Uterus (tissue), 4 donors: ENCODE results near the gene ASB13. TPM values are rescaled to one million over a fixed set of nuclear protein-coding genes. Genes with fewer than 3 reads are reported as not detected.

ENCODE experiments used
- DNase-seq, 2 donors: peaks; one replicate each; pipeline ENCODE4 v3.0.0-alpha.2; 2019 to 2020
- H3K27ac ChIP-seq, 2 donors: fragments of 200-600 bp; sonication (generic); 1 replicate in 1 of 2; 2 replicates in 1 of 2; pipeline ENCODE4 v1.5.1; 2016 to 2018
- H3K27me3 ChIP-seq, 2 donors: fragments of 200-600 bp; sonication (generic); one replicate each; pipeline ENCODE4 v1.5.1; 2018 to 2019; ENCODE audit warnings: control low read depth in 1 of 2
- H3K36me3 ChIP-seq, 2 donors: fragments of 200-600 bp; sonication (generic); one replicate each; pipeline ENCODE4 v1.5.1; 2019; ENCODE audit warnings: control low read depth in 1 of 2
- H3K4me1 ChIP-seq, 2 donors: fragments of 200-600 bp; sonication (generic); one replicate each; pipeline ENCODE4 v1.5.1; 2018 to 2019; ENCODE audit warnings: control low read depth in 1 of 2
- H3K4me3 ChIP-seq, 2 donors: fragments of 200-600 bp; sonication (generic); 1 replicate in 1 of 2; 2 replicates in 1 of 2; pipeline ENCODE4 v1.5.1; 2018 to 2019; ENCODE audit warnings: mild to moderate bottlenecking in 1 of 2
- H3K9me3 ChIP-seq, 2 donors: fragments of 200-600 bp; sonication (generic); one replicate each; pipeline ENCODE4 v1.5.1; 2019; ENCODE audit warnings: control low read depth in 1 of 2
- POLR2A ChIP-seq, 2 donors: fragments of 450-650 bp; IDR thresholded peaks; one replicate each; pipeline ENCODE4 v1.6.1; 2016; ENCODE audit warnings: antibody characterized with exemption in 2 of 2, mild to moderate bottlenecking in 1 of 2, moderate library complexity in 1 of 2
- intact Hi-C: fragments of 100-400 bp; cut with DNase I; formaldehyde crosslinking; loops from one replicate; pipeline ENCODE4 v1.15.1; 2023; ENCODE audit warnings: low total_unique reads
- total RNA-seq, 4 donors: library from RNA; depleted of rRNA in 3 of 4; stranded (reverse); fragments of >200 nt in 3 of 4; gene quantifications; one replicate each; pipeline versions ENCODE4 v1.1.0 to v1.2.4, GENCODE V29; 2014 to 2023
- TF ChIP-seq, protein P1 (sequence below), 4 experiments: fragments of 200-600 bp in 2 of 4; fragments of 450-650 bp in 2 of 4; sonication (generic) in 2 of 4; IDR thresholded peaks; one replicate each; pipeline ENCODE4 v1.5.1; 2016 to 2019; ENCODE audit warnings: antibody characterized with exemption in 4 of 4, mild to moderate bottlenecking in 2 of 4, moderate library complexity in 1 of 4
- donor health status: DM: yes; HTN: yes; CAD: no.

Gene ASB13
- total RNA-seq, 4 donors from 2014 or later: 8.7 to 25.7 (median 17.9) TPM

- no peaks in the 10 kb centered on the region for H3K9me3 ChIP-seq
- no peak overlapping the region for H3K4me3 ChIP-seq
- intact Hi-C loops: no loop called here
- no peaks in the 10 kb centered on the region for H3K27me3 ChIP-seq
- H3K4me1 ChIP-seq: peaks cover 0 to 8% of the 10 kb centered on the region in 2 donors
- DNase-seq: no peak
- no peak overlapping the region for H3K27ac ChIP-seq
- no peaks in the 10 kb centered on the region for H3K36me3 ChIP-seq
- TF ChIP-seq, protein P1, sequence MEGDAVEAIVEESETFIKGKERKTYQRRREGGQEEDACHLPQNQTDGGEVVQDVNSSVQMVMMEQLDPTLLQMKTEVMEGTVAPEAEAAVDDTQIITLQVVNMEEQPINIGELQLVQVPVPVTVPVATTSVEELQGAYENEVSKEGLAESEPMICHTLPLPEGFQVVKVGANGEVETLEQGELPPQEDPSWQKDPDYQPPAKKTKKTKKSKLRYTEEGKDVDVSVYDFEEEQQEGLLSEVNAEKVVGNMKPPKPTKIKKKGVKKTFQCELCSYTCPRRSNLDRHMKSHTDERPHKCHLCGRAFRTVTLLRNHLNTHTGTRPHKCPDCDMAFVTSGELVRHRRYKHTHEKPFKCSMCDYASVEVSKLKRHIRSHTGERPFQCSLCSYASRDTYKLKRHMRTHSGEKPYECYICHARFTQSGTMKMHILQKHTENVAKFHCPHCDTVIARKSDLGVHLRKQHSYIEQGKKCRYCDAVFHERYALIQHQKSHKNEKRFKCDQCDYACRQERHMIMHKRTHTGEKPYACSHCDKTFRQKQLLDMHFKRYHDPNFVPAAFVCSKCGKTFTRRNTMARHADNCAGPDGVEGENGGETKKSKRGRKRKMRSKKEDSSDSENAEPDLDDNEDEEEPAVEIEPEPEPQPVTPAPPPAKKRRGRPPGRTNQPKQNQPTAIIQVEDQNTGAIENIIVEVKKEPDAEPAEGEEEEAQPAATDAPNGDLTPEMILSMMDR (IDR thresholded peaks at IDR 0.05): no peak
- TF ChIP-seq POLR2A (IDR thresholded peaks at IDR 0.05): no peak
Observed at GRCh38 chr10:5698062-5698461, 31.7 kb upstream of the ASB13 start.

GRCh38 chr10:5697342-5697741 lies 30.9 kb upstream of the ASB13 start:
- H3K27me3 ChIP-seq: no peaks in the 10 kb centered on the region
- H3K9me3 ChIP-seq: no peaks in the 10 kb centered on the region
- H3K4me1 ChIP-seq: peaks cover 0 to 8% of the 10 kb centered on the region in 2 donors
- H3K36me3 ChIP-seq: no peaks in the 10 kb centered on the region
- no peak for DNase-seq
- intact Hi-C loops: no loop called here
- H3K27ac ChIP-seq: no peak overlapping the region
- no peak overlapping the region for H3K4me3 ChIP-seq
- TF ChIP-seq, protein P1 (IDR thresholded peaks at IDR 0.05): no peak
- TF ChIP-seq POLR2A (IDR thresholded peaks at IDR 0.05): no peak

DNA sequence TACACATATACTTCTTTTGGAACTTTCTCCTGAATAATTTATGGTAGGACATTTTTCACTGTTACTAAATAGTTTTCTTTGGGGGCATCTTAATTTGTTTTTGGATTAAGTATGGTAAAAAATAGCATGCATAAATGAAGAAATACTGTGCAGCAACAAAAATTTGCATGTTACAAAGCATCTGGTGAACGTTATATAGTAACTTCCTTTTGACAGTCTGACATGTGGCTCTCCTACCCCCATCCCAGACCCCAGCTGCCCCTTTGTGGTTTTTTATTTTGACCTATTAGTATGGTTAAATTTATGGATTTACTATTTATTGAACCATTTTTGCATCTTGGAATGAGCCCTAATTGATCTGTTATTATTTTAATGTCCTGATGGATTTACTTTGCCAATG lies 28.2 kb upstream of the ASB13 start:
- Histone ChIP-seq H3K36me3 (no peaks in the 10 kb centered on the region), H3K9me3 (no peaks in the 10 kb centered on the region), H3K27ac (no peak overlapping the region), H3K4me1 (peaks cover 0 to 8% of the 10 kb centered on the region in 2 donors), H3K27me3 (no peaks in the 10 kb centered on the region), H3K4me3 (no peak overlapping the region)
- intact Hi-C loops: no loop called here
- DNase-seq: no peak
- TF ChIP-seq, protein P1 (IDR thresholded peaks at IDR 0.05): no peak
- TF ChIP-seq POLR2A (IDR thresholded peaks at IDR 0.05): no peak

DNA sequence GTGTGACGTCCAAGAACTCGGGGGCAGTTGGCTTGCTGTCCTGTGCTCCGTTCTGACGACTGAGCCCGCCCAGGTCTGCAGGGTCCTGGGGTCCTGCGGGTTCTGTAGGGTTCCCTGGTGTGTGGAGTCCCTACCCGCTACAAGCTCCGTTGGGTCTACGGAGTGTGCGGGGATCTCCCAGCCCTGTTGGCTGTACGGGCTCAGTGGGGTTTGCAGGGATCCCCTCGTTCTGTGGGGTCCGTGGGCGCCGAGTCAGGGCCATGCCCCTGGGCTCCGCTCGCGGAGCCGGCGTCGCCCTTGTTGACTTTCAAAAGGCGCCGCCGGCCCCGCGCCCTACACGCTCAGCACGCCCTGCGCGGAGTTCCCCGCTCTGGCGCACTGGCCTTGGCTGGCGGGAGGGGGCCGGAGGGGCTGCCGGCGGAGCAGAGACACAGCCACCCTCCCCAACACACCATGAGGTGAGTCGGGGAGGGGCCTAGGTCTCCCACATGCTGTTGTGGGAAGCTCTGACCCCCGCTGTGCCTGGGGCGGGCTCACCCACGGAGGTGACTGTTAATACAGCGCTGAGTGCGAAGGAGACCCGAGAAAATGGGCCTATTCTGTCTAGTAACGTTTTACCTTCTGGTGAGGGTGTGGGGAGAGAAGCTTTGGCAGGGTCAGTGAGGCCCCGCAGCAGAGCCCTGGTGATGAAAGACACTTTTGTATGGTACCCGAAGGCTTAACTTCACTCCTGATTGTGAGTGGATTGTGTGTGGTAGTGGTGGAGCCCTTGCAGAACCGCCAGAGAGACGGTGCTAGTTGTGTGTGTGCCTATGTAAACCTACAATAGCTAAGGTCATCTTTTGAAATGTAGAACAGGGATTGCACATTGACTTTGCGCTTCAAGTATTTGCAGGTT lies 26.3 kb upstream of the ASB13 start:
- DNase-seq: peak; percentile 21 to 27
- H3K27ac ChIP-seq: peak overlapping the region in 1 of 2 donors; percentile 13
- intact Hi-C loops: no loop called here

DNA sequence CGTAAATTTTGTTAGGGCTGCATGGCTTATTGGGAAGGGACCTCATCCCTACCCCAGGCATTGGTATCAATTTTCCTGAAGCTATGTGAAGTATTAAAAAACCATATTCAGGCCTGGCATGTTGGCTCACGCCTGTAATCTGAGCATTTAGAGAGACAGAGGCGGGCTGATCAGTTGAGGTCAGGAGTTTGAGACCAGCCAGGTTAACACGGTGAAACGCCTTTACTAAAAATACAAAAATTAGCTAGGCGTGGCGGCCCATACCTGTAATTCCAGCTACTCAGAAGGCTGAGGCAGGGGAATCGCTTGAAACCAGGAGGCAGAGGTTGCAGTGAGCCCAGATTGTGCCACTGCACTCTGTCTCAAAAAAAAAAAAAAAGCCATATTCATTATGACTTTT lies 25.4 kb upstream of the ASB13 start:
- Histone ChIP-seq H3K27ac (no peak overlapping the region), H3K4me3 (no peak overlapping the region), H3K36me3 (no peaks in the 10 kb centered on the region), H3K9me3 (no peaks in the 10 kb centered on the region), H3K4me1 (peaks cover 0 to 8% of the 10 kb centered on the region in 2 donors), H3K27me3 (no peaks in the 10 kb centered on the region)
- no peak for DNase-seq
- intact Hi-C loops: no loop called here
- TF ChIP-seq, protein P1 (IDR thresholded peaks at IDR 0.05): no peak
- no peak for TF ChIP-seq POLR2A (IDR thresholded peaks at IDR 0.05)

More for the DNA sequence above, 26.3 kb upstream of the ASB13 start:
- H3K4me1 ChIP-seq: peaks cover 0 to 8% of the 10 kb centered on the region in 2 donors
- no peaks in the 10 kb centered on the region for H3K9me3 ChIP-seq
- peak overlapping the region; percentile 29 to 35 for H3K4me3 ChIP-seq
- TF ChIP-seq, protein P1 (IDR thresholded peaks at IDR 0.05): no peak
- TF ChIP-seq POLR2A (IDR thresholded peaks at IDR 0.05): no peak
- no peaks in the 10 kb centered on the region for H3K36me3 ChIP-seq
- H3K27me3 ChIP-seq: no peaks in the 10 kb centered on the region
